Transverse colon (tissue), 4 donors: ENCODE measurements around the gene PSMD12.

Experiments used
- CTCF ChIP-seq, 5 experiments: fragments of 200-600 bp in 3 of 5; fragments of 450-650 bp in 2 of 5; sonication (generic) in 3 of 5; IDR thresholded peaks; 1 replicate in 2 of 5; 2 replicates in 3 of 5; pipeline ENCODE4 v1.5.1; 2016 to 2017; ENCODE audit warnings: antibody characterized with exemption in 5 of 5, inconsistent platforms in 3 of 5, mild to moderate bottlenecking in 2 of 5, moderate library complexity in 1 of 5
- POLR2A ChIP-seq: fragments of 450-650 bp; IDR thresholded peaks from one replicate; pipeline ENCODE4 v1.6.1; 2016; ENCODE audit warnings: antibody characterized with exemption, mild to moderate bottlenecking, moderate library complexity
- POLR2AphosphoS5 ChIP-seq, 3 donors: sonication (generic); formaldehyde crosslinking; IDR thresholded peaks; one replicate each; pipeline ENCODE4 v1.6.1; 2016; ENCODE audit warnings: antibody characterized with exemption in 3 of 3

DNA sequence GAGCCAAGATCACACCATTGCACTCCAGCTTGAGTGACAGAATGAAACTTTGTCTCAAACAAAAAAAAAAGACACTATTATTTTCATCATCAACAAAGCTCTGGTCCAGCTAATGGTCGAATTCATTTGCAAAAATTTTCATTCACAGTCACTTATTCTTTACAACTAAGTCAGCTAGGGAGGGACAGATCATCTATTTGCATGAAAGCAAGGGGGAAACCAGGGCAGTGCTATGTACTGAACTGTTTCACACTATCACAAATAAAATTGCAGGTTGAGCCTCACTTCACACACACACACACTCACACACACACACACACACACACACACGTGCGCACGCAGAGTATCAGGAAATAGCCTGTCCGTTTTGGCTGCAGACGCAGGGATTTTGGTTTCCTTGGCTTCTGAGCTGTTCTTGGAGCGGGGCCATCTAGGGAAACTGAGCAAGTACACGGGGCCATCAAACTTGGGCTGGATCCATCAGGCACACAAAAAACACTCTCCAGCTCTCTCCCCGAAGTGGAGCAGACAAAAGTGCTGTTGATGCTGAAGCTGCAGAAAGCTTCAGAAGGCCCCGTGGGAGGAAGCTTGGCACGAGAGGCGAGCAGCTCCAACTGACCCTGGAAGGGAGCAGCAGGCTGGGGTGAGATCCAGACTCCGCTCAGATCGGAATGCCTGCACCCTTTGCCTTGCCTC is 77.0 kb downstream of the PSMD12 start:
- TF ChIP-seq POLR2AphosphoS5 (IDR thresholded peaks at IDR 0.05) = no peak
- no peak for TF ChIP-seq CTCF (IDR thresholded peaks at IDR 0.05)
- TF ChIP-seq POLR2A = no peak
